A549 (cell line): ENCODE measurements around the gene SLC25A34. TPM values are rescaled to one million over a fixed set of nuclear protein-coding genes. Genes with fewer than 3 reads are reported as not detected.

Experiments used
- ATAC-seq, 2 experiments: fragments of 200-7000 bp in 1 of 2; fragments of >200 bp in 1 of 2; cut with Nextera tagmentation in 1 of 2; cut with Tn5 transposase in 1 of 2; 3 replicates each; pipeline versions ENCODE4 v1.8.0 to v1.9.1; 2018 to 2020; ENCODE audit warnings: mild to moderate bottlenecking in 1 of 2, moderate library complexity in 1 of 2
- CTCF ChIA-PET: fragments of 300-600 bp; sonication (Branson Sonifier 250); formaldehyde crosslinking; extraction: SDS; loops from one replicate; lab custom pipeline; 2021; ENCODE audit warnings: antibody characterized with exemption, inconsistent platforms; lab: Yijun Ruan, JAX
- POLR2A ChIA-PET: fragments of 350-600 bp; formaldehyde crosslinking; extraction: SDS; loops from one replicate; lab custom pipeline; 2021; ENCODE audit warnings: antibody characterized with exemption, inconsistent platforms; lab: Yijun Ruan, JAX
- DNase-seq, 2 experiments: peaks; one replicate each; pipeline versions ENCODE4 v3.0.0 to v3.0.0-alpha.2; 2011 to 2016; ENCODE audit warnings: low read depth in 1 of 2, low spot score in 1 of 2
- FAIRE-seq: peaks from 2 replicates; lab custom pipeline; 2011; peaks lifted over from hg19 to GRCh38; lab: Jason Lieb, UNC
- H3K27ac ChIP-seq, 2 experiments: fragments of >200 bp; sonication (Bioruptor Twin); formaldehyde crosslinking; 3 replicates each; pipeline ENCODE4 v1.5.1; 2016 to 2017
- H3K4me1 ChIP-seq: fragments of >200 bp; sonication (Bioruptor Twin); formaldehyde crosslinking; 3 replicates; pipeline ENCODE4 v1.6.1; 2016
- H3K4me2 ChIP-seq: fragments of >200 bp; sonication (Bioruptor Twin); formaldehyde crosslinking; 3 replicates; pipeline ENCODE4 v1.6.1; 2016
- H3K4me3 ChIP-seq: fragments of >200 bp; sonication (Bioruptor Twin); formaldehyde crosslinking; 3 replicates; pipeline ENCODE4 v1.5.1; 2016
- H3K9me3 ChIP-seq: fragments of >200 bp; sonication (Bioruptor Twin); formaldehyde crosslinking; 3 replicates; pipeline ENCODE4 v1.6.1; 2016
- CBX2 ChIP-seq: fragments of 200-600 bp; sonication (generic); IDR thresholded peaks from 2 replicates; pipeline ENCODE4 v1.6.1; 2016; ENCODE audit warnings: low read depth, mild to moderate bottlenecking, borderline replicate concordance
- CHD4 ChIP-seq: fragments of 200-600 bp; sonication (generic); IDR thresholded peaks from 2 replicates; pipeline ENCODE4 v1.6.1; 2016; ENCODE audit warnings: antibody characterized with exemption, mild to moderate bottlenecking, borderline replicate concordance
- EHF ChIP-seq: fragments of 250-450 bp; sonication (Bioruptor Pico); IDR thresholded peaks from 2 replicates; pipeline ENCODE4 v1.5.0; 2020; ENCODE audit warnings: mild to moderate bottlenecking
- EP300 ChIP-seq, 2 experiments: fragments of >200 bp; sonication (Bioruptor Twin); formaldehyde crosslinking; IDR thresholded peaks; 2 replicates in 1 of 2; 3 replicates in 1 of 2; pipeline ENCODE4 v1.6.1; 2016 to 2017
- ESRRA ChIP-seq: fragments of 150-350 bp; IDR thresholded peaks from 2 replicates; pipeline ENCODE4 v1.6.1; 2014; ENCODE audit warnings: mild to moderate bottlenecking, low read length, borderline replicate concordance
- FOSL2 ChIP-seq, 2 experiments: fragments of 450-650 bp in 1 of 2; fragments of >200 bp in 1 of 2; sonication (Bioruptor Twin) in 1 of 2; formaldehyde crosslinking; IDR thresholded peaks; 2 replicates each; pipeline versions ENCODE4 v1.5.0 to v1.6.1; 2016 to 2020; ENCODE audit warnings: mild to moderate bottlenecking in 1 of 2, moderate library complexity in 1 of 2
- HDAC2 ChIP-seq: fragments of 200-600 bp; sonication (generic); IDR thresholded peaks from 2 replicates; pipeline ENCODE4 v1.6.1; 2016
- HEYL ChIP-seq: fragments of 250-450 bp; sonication (Bioruptor Pico); IDR thresholded peaks from 2 replicates; pipeline ENCODE4 v1.8.0; 2021; ENCODE audit warnings: mild to moderate bottlenecking, moderate library complexity
- HOXA7 ChIP-seq: fragments of 250-450 bp; sonication (Bioruptor Pico); IDR thresholded peaks from 2 replicates; pipeline ENCODE4 v1.5.0; 2020; ENCODE audit warnings: mild to moderate bottlenecking, moderate library complexity
- HOXB5 ChIP-seq: fragments of 250-450 bp; sonication (Bioruptor Pico); IDR thresholded peaks from 2 replicates; pipeline ENCODE4 v1.5.0; 2020; ENCODE audit warnings: mild to moderate bottlenecking, moderate library complexity
- KDM5A ChIP-seq: fragments of 200-600 bp; sonication (generic); IDR thresholded peaks from 2 replicates; pipeline ENCODE4 v1.6.1; 2016; ENCODE audit warnings: antibody characterized with exemption, mild to moderate bottlenecking
- MAZ ChIP-seq: fragments of 150-350 bp; IDR thresholded peaks from 2 replicates; pipeline ENCODE4 v1.6.1; 2014; ENCODE audit warnings: antibody characterized with exemption, low read depth, low read length, borderline replicate concordance
- MYC ChIP-seq: IDR thresholded peaks from 2 replicates; pipeline ENCODE4 v1.6.1; 2012; ENCODE audit warnings: mild to moderate bottlenecking, inconsistent platforms, low read length, improper control_type of control experiment, borderline replicate concordance
- NFE2L2 ChIP-seq: fragments of 150-350 bp; conservative IDR thresholded peaks from 2 replicates; pipeline ENCODE4 v1.6.1; 2014; ENCODE audit warnings: low read length
- POLR2A ChIP-seq: IDR thresholded peaks from 2 replicates; pipeline ENCODE4 v1.6.1; 2012; ENCODE audit warnings: mild to moderate bottlenecking, low read length
- POLR2AphosphoS2 ChIP-seq: conservative IDR thresholded peaks from 2 replicates; pipeline ENCODE4 v1.6.1; 2012; ENCODE audit warnings: low read length, improper control_type of control experiment, inconsistent platforms
- RNF2 ChIP-seq: fragments of 200-600 bp; sonication (generic); IDR thresholded peaks from 2 replicates; pipeline ENCODE4 v1.6.1; 2016; ENCODE audit warnings: low read depth, mild to moderate bottlenecking, antibody characterized with exemption, moderate library complexity, borderline replicate concordance
- SMC3 ChIP-seq: fragments of >200 bp; sonication (Bioruptor Twin); formaldehyde crosslinking; IDR thresholded peaks from 3 replicates; pipeline ENCODE4 v1.6.1; 2018; ENCODE audit warnings: inconsistent platforms
- ZC3H11A ChIP-seq: fragments of 450-650 bp; IDR thresholded peaks from 2 replicates; pipeline ENCODE4 v1.6.1; 2014; ENCODE audit warnings: antibody characterized with exemption, mild to moderate bottlenecking
- ZNF302 ChIP-seq: fragments of 250-450 bp; sonication (Bioruptor Pico); IDR thresholded peaks from 2 replicates; pipeline ENCODE4 v1.9.0; 2021; ENCODE audit warnings: inconsistent platforms, mild to moderate bottlenecking, moderate library complexity
- whole genome bisulfite sequencing: methylation state at CpG from one replicate; pipeline ENCODE4 v1.1.6; 2017; ENCODE audit errors: missing lambda C conversion rate; 5-methylcytosine and 5-hydroxymethylcytosine counted together
- polyA plus RNA-seq, 4 experiments: library from polyadenylated mRNA; depleted of rRNA in 3 of 4; stranded (reverse); fragments of >200 nt; fragmentation: RNase III in 1 of 4; extraction: RNeasy Plus Mini Kit Qiagen cat#74134 plus additional on column Dnase treatment in 1 of 4; gene quantifications; 2 replicates in 3 of 4; 3 replicates in 1 of 4; pipeline ENCODE4 v1.2.3, GENCODE V29; 2011 to 2017
- TF ChIP-seq, protein P1 (sequence below): fragments of 250-450 bp; sonication (Bioruptor Pico); IDR thresholded peaks from 2 replicates; pipeline ENCODE4 v1.5.0; 2020; ENCODE audit warnings: low read depth, mild to moderate bottlenecking, moderate library complexity
- TF ChIP-seq, protein P2 (sequence below): fragments of >200 bp; sonication (Bioruptor Twin); formaldehyde crosslinking; IDR thresholded peaks from 3 replicates; pipeline ENCODE4 v1.6.1; 2016
- TF ChIP-seq, protein P3 (sequence below): fragments of >200 bp; sonication (Bioruptor Twin); formaldehyde crosslinking; IDR thresholded peaks from 2 replicates; pipeline ENCODE4 v1.6.1; 2016
- TF ChIP-seq, protein P4 (sequence below): IDR thresholded peaks from 2 replicates; pipeline ENCODE4 v1.6.1; 2012

SLC25A34 gene
- polyA plus RNA-seq, 2 of the 4 experiments (the other 2 are of a cell fraction), result 0.12 to 0.19 TPM

DNA sequence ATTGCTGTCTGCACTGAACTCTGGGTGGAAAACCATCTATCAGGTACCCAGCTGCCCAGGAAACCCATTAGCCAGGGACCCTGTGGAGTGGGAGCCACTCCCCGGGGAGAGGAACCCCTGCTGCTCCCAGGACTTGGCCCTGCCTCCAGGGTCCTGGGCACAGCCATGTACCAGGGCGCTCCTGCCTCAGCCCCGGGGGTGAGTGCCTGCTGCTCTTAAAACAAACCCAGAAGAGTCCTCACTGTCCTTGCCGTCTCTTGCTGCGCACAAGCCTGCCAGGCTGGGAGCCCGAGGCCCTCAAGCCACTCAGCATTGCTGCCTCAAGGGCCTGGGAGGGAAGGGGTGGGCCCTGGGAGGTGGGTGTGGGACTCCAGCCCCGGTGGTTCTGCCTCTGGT lies 3.4 kb upstream of the SLC25A34 start:
- ChIA-PET POLR2A (no interaction called here), CTCF (interaction anchor here (1.6 to 3.2 kb wide), 2 partner anchors 8 to 10 kb away, joined by 6 to 26 read pairs; no protein-coding TSS in a partner anchor)
- FAIRE-seq (no peak), DNase-seq (no peak), ATAC-seq (no peak)
- Histone ChIP-seq H3K4me3 (no peak overlapping the region), H3K27ac (no peak overlapping the region), H3K9me3 (no peaks in the 10 kb centered on the region), H3K4me1 (no peaks in the 10 kb centered on the region), H3K4me2 (no peak overlapping the region)
- TF ChIP-seq MYC (no peak), HEYL (CRISPR knock-in tag) (no peak), EHF (no peak), EP300 (IDR thresholded peaks at IDR 0.05) (no peak), POLR2AphosphoS2 (no peak), KDM5A (no peak), FOSL2 (IDR thresholded peaks at IDR 0.05) (no peak), FOSL2 (CRISPR knock-in tag; IDR thresholded peaks at IDR 0.05) (no peak), HDAC2 (no peak)
- TF ChIP-seq, protein P1, sequence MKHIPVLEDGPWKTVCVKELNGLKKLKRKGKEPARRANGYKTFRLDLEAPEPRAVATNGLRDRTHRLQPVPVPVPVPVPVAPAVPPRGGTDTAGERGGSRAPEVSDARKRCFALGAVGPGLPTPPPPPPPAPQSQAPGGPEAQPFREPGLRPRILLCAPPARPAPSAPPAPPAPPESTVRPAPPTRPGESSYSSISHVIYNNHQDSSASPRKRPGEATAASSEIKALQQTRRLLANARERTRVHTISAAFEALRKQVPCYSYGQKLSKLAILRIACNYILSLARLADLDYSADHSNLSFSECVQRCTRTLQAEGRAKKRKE, result no peak
- TF ChIP-seq, protein P2, sequence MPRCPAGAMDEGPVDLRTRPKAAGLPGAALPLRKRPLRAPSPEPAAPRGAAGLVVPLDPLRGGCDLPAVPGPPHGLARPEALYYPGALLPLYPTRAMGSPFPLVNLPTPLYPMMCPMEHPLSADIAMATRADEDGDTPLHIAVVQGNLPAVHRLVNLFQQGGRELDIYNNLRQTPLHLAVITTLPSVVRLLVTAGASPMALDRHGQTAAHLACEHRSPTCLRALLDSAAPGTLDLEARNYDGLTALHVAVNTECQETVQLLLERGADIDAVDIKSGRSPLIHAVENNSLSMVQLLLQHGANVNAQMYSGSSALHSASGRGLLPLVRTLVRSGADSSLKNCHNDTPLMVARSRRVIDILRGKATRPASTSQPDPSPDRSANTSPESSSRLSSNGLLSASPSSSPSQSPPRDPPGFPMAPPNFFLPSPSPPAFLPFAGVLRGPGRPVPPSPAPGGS, result no peak
- WGBS, result 65% methylated on average over 2 of the region's 7 CpGs

DNA sequence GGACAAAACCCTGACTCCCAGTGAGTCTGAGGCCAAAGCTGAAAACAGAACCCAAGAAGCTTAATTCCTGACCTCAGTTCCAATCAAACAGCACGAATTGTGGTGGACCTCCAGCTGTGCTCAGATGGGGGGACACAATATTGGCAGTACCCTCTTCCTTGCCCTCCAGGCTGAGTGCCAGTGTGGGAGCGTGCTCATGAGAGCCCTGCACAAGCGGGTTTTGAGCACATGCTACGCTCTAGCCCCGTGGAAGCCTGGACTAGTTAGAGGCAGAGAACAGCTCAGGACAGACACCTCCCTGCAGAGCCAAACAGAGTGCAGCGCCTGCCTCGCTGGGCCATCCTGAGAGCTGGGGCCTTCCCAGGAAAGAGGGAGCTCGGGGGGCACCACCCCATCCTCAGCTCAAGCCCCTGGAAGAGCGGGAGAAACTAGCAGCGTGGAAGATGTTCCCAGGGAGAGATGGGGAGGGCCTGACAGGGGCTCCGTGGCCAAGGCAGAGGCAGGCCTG lies 2.8 kb upstream of the SLC25A34 start:
- ChIA-PET POLR2A (no interaction called here), CTCF (interaction anchor here (1.3 kb wide), 1 partner anchor 8 kb away, joined by 4 read pairs; no protein-coding TSS in a partner anchor)
- FAIRE-seq, result no peak
- H3K4me3 ChIP-seq, result no peak overlapping the region
- no peak for DNase-seq
- no peak overlapping the region for H3K4me2 ChIP-seq
- TF ChIP-seq ZNF302 (CRISPR knock-in tag) (no peak), MAZ (no peak), HOXB5 (CRISPR knock-in tag) (no peak), ESRRA (no peak), HDAC2 (no peak), EP300 (IDR thresholded peaks at IDR 0.05) (no peak), HEYL (CRISPR knock-in tag) (no peak), MYC (no peak), CBX2 (no peak), POLR2A (no peak), ZC3H11A (no peak), CHD4 (no peak), NFE2L2 (no peak), RNF2 (no peak), SMC3 (no peak), HOXA7 (no peak)
- TF ChIP-seq, protein P2, result no peak
- TF ChIP-seq, protein P3, sequence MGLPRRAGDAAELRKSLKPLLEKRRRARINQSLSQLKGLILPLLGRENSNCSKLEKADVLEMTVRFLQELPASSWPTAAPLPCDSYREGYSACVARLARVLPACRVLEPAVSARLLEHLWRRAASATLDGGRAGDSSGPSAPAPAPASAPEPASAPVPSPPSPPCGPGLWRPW, result no peak
- TF ChIP-seq, protein P4, sequence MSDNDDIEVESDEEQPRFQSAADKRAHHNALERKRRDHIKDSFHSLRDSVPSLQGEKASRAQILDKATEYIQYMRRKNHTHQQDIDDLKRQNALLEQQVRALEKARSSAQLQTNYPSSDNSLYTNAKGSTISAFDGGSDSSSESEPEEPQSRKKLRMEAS, result no peak
- ATAC-seq, result no peak
- WGBS, result 83% methylated on average over 4 of the region's 11 CpGs
- no peaks in the 10 kb centered on the region for H3K4me1 ChIP-seq
- H3K9me3 ChIP-seq, result no peaks in the 10 kb centered on the region
- no peak overlapping the region for H3K27ac ChIP-seq
